GM06990 (cell line): ENCODE measurements around the gene TEX30.
A peak's percentile ranks its signal among the peaks of the same experiment; 100 is the strongest.

ENCODE experiments used
- DNase-seq: peaks from one replicate; pipeline ENCODE4 v3.0.0-alpha.2; 2011; ENCODE audit not compliant: insufficient read length; ENCODE audit errors: extremely low read depth
- H3K27me3 ChIP-seq: replicated peaks from 2 replicates; pipeline ENCODE4 v1.6.0; 2011; ENCODE audit warnings: low read length; ENCODE audit not compliant: control insufficient read depth, insufficient read depth
- H3K36me3 ChIP-seq: 2 replicates; pipeline ENCODE4 v1.5.1; 2011; ENCODE audit warnings: low read length; ENCODE audit not compliant: control insufficient read depth, insufficient read depth
- H3K4me3 ChIP-seq: replicated peaks from 2 replicates; pipeline ENCODE4 v1.5.1; 2011; ENCODE audit warnings: low read depth, mild to moderate bottlenecking, control low read depth, low read length
- TF ChIP-seq, protein P1 (sequence below): IDR thresholded peaks from 2 replicates; pipeline ENCODE4 v1.5.1; 2011; ENCODE audit warnings: low read length, control low read depth, mild to moderate bottlenecking, inconsistent platforms; ENCODE audit not compliant: insufficient read depth, poor library complexity, severe bottlenecking

The TEX30 gene

DNA sequence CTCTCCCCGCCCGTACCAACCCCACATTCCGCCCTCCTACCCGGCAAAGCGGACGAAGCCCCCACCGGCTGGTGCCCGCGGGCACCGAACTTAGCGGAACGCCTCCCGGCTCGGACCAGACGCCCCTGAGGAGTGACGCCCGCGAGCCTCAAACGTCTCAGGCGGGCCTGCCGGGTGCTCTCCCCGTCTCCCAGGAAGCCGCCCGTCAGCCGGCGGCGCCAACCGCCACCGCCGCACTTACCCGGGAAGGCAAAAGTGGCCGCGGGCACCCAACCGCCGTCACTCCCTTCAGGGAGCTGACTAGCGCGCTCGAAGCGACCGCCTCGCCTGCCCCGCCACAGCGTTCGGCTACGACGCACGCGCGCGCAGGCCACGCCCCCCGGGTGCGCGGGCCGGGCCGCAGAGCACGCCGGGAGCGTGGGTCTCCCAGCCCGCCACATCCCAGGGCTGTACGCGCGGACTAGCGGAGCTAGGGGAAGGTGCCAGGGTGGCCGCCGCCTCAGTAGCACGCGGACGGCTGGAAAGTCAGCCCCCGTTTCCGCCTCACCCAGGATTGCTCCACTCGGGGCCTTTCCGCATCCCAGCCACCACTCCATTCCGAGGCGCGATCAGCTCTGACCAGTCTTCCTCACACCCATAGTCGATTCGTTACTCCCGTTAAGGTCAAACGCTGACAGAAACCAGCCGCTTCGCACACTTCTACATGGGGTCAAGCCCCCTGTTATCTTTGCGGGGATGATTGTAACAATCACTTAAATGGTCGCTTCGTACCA is at the start of gene TEX30:
TSS of gene TEX30 (minus strand) at position 346 of the 773 bp plus-strand sequence. CDS start 3,760 bp downstream, outside the sequence.
- DNase-seq: peak; percentile 94
- Histone ChIP-seq H3K36me3 (no peaks in the 10 kb centered on the region), H3K4me3 (peak within 1 kb of the TSS; percentile 76), H3K27me3 (no peaks in the 10 kb centered on the region)
- TF ChIP-seq, protein P1, sequence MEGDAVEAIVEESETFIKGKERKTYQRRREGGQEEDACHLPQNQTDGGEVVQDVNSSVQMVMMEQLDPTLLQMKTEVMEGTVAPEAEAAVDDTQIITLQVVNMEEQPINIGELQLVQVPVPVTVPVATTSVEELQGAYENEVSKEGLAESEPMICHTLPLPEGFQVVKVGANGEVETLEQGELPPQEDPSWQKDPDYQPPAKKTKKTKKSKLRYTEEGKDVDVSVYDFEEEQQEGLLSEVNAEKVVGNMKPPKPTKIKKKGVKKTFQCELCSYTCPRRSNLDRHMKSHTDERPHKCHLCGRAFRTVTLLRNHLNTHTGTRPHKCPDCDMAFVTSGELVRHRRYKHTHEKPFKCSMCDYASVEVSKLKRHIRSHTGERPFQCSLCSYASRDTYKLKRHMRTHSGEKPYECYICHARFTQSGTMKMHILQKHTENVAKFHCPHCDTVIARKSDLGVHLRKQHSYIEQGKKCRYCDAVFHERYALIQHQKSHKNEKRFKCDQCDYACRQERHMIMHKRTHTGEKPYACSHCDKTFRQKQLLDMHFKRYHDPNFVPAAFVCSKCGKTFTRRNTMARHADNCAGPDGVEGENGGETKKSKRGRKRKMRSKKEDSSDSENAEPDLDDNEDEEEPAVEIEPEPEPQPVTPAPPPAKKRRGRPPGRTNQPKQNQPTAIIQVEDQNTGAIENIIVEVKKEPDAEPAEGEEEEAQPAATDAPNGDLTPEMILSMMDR: no peak

DNA sequence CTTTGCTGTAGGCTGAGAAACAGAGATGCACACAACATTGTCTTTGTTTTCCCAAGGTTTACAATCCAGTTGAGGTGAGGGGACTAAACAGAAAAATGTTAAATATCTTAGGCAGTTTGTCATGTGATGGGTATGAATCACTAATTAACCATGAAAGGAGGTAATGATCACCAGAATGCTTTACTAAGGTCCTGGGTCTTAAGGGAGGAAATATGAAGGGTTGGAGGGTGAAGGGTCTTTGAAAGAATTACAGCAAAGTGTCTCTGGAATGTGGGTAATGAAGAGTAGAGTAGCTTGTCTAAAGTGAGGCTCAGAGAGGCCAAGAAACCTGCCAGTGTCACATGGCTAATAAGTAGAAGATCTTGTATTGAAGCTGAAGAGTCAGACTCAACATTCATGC is 44.3 kb upstream of the TEX30 start:
- Histone ChIP-seq H3K4me3 (no peak overlapping the region), H3K27me3 (no peaks in the 10 kb centered on the region), H3K36me3 (no peaks in the 10 kb centered on the region; the same call in 1 of the 2 replicates)
- TF ChIP-seq, protein P1: no peak
- DNase-seq: no peak

DNA sequence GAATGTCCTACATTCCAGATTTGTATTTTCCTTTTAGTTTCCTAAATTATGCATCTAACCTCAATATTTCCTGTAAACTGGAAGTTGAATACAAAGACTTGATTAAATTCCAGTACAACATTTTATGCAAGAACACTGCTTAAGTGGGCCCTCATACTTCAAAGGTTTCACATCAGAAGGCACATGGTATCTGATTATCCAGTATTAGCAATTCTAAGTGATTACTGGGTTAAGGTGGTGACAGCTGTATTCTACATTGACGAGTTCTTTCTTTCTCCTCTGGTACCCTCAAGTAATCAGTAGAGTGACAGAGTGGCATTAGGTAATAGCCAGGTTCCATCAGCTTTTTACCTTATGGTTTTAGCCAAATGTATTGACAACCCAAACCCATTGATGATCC is 43.7 kb upstream of the TEX30 start:
- H3K27me3 ChIP-seq: no peaks in the 10 kb centered on the region
- TF ChIP-seq, protein P1: no peak
- H3K4me3 ChIP-seq: no peak overlapping the region
- no peaks in the 10 kb centered on the region; the same call in 1 of the 2 replicates for H3K36me3 ChIP-seq
- DNase-seq: no peak

DNA sequence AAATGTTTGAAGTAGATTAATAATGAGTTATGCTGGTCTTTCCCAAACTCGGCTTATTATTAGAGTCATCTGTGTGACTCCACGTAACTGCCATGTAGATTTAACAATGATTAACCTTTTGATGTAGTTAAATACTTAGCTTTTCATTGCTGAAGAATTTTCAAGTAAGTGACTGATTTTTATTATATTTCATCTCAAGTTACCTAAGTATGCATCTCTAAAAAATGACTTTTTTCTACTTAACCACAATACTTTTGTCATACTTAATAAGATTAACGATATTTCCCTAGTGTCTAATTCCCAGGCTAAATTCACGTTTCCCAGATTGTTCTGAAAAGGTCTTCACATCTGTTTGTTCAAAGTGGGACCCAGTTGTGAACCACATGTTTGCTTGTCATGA is 43.1 kb upstream of the TEX30 start:
- TF ChIP-seq, protein P1: no peak
- Histone ChIP-seq H3K36me3 (no peaks in the 10 kb centered on the region), H3K27me3 (no peaks in the 10 kb centered on the region), H3K4me3 (no peak overlapping the region)
- DNase-seq: no peak

DNA sequence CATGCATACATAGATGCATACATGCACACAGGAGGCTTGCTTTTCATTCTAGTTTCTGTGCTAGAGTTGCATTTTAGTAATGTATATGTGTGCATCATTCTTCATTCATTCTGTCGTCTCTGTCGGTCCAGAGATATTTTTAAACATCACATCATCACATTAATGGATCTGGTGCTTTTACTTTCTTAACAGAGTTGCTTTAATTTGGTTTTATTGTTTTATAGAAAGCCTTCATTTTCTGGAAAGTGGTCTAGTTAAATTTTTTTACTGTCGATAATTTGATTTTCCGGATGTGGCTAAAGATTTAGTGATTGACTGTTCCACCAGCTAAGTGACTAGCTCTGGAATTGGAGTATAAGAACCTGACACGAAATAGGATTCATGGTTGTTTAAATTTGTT is 42.2 kb upstream of the TEX30 start:
- DNase-seq: no peak
- Histone ChIP-seq H3K4me3 (no peak overlapping the region), H3K27me3 (no peaks in the 10 kb centered on the region), H3K36me3 (no peaks in the 10 kb centered on the region)
- TF ChIP-seq, protein P1: no peak

DNA sequence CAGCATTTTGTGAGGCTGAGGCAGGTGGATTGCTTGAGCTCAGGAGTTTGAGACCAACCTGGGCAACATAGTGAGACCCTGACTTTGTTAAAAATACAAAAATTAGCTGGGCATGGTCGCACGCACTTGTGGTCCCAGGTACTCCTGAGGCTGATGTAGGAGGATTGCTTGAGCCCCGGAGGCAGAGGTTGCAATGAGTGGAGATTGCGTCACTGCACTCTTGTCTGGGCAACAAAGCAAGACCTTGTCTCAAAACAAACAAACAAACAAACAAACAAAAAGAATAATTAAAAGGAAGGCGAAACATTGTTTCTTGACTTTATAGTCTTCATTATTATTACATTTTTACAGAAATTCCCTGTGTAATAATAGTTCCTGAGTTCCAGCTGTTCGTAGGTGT is 41.2 kb upstream of the TEX30 start:
- Histone ChIP-seq H3K36me3 (no peaks in the 10 kb centered on the region), H3K27me3 (no peaks in the 10 kb centered on the region), H3K4me3 (no peak overlapping the region)
- TF ChIP-seq, protein P1: no peak
- no peak for DNase-seq
